Liver (tissue), 9 donors: ENCODE data around the gene LRMDA. TPM values are rescaled to one million over a fixed set of nuclear protein-coding genes. Genes with fewer than 3 reads are reported as not detected.
A peak's percentile ranks its signal among the peaks of the same experiment; 100 is the strongest.

Experiments
- DNase-seq: peaks from one replicate; pipeline ENCODE4 v3.0.0-alpha.2; 2017; ENCODE audit warnings: low spot score
- H3K27ac ChIP-seq, 2 donors: one replicate each; pipeline ENCODE4 v1.7.0; 2013; ENCODE audit warnings: inconsistent platforms in 2 of 2, low read length in 2 of 2, control low read depth in 1 of 2, low read depth in 1 of 2, mild to moderate bottlenecking in 1 of 2
- H3K27me3 ChIP-seq, 4 donors: one replicate each; pipeline versions ENCODE4 v1.6.1 to v1.7.0; 2013; ENCODE audit warnings: low read length in 3 of 4, inconsistent platforms in 1 of 4, mild to moderate bottlenecking in 1 of 4, moderate library complexity in 1 of 4; ENCODE audit not compliant: control insufficient read depth in 4 of 4, insufficient read depth in 4 of 4
- H3K36me3 ChIP-seq, 4 donors: one replicate each; pipeline versions ENCODE4 v1.6.1 to v1.7.0; 2013; ENCODE audit warnings: low read length in 3 of 4, mild to moderate bottlenecking in 3 of 4, low read depth in 1 of 4, moderate library complexity in 1 of 4; ENCODE audit not compliant: control insufficient read depth in 4 of 4, insufficient read depth in 3 of 4
- H3K4me1 ChIP-seq, 4 donors: one replicate each; pipeline versions ENCODE4 v1.6.1 to v1.7.0; 2013; ENCODE audit warnings: low read length in 3 of 4, mild to moderate bottlenecking in 3 of 4, moderate library complexity in 1 of 4; ENCODE audit not compliant: control insufficient read depth in 4 of 4, insufficient read depth in 4 of 4
- H3K4me3 ChIP-seq, 3 donors: one replicate each; pipeline versions ENCODE4 v1.6.1 to v1.7.0; 2013; ENCODE audit warnings: low read length in 3 of 3, control low read depth in 1 of 3, low read depth in 1 of 3, mild to moderate bottlenecking in 1 of 3
- H3K9ac ChIP-seq, 2 donors: one replicate each; pipeline ENCODE4 v1.7.0; 2013; ENCODE audit warnings: low read length in 2 of 2, mild to moderate bottlenecking in 2 of 2, moderate library complexity in 2 of 2, control low read depth in 1 of 2, low read depth in 1 of 2
- H3K9me3 ChIP-seq, 4 donors: one replicate each; pipeline versions ENCODE4 v1.6.1 to v1.7.0; 2013; ENCODE audit warnings: low read length in 3 of 4; ENCODE audit not compliant: control insufficient read depth in 4 of 4
- EGR1 ChIP-seq, 2 donors: IDR thresholded peaks; 2 replicates each; pipeline ENCODE4 v1.6.1; 2016 to 2018; ENCODE audit warnings: antibody characterized with exemption in 2 of 2, low read depth in 2 of 2
- FOXA1 ChIP-seq: IDR thresholded peaks from 2 replicates; pipeline ENCODE4 v1.6.1; 2016; ENCODE audit warnings: antibody characterized with exemption
- FOXA2 ChIP-seq: IDR thresholded peaks from 2 replicates; pipeline ENCODE4 v1.6.1; 2016; ENCODE audit warnings: antibody characterized with exemption
- GABPA ChIP-seq, 2 donors: IDR thresholded peaks in 1 of 2; conservative IDR thresholded peaks in 1 of 2; 2 replicates each; pipeline ENCODE4 v1.6.1; 2016; ENCODE audit warnings: antibody characterized with exemption in 2 of 2, mild to moderate bottlenecking in 1 of 2, moderate library complexity in 1 of 2
- HNF4A ChIP-seq, 2 donors: conservative IDR thresholded peaks; 2 replicates each; pipeline ENCODE4 v1.6.1; 2016; ENCODE audit warnings: antibody characterized with exemption in 2 of 2, mild to moderate bottlenecking in 2 of 2
- HNF4G ChIP-seq: IDR thresholded peaks from 2 replicates; pipeline ENCODE4 v1.6.1; 2016; ENCODE audit warnings: antibody characterized with exemption
- JUND ChIP-seq, 2 donors: IDR thresholded peaks; 2 replicates each; pipeline ENCODE4 v1.6.1; 2016; ENCODE audit warnings: antibody characterized with exemption in 2 of 2
- NR2F2 ChIP-seq: IDR thresholded peaks from 2 replicates; pipeline ENCODE4 v1.6.1; 2016; ENCODE audit warnings: antibody characterized with exemption
- RAD21 ChIP-seq, 2 donors: IDR thresholded peaks; 2 replicates each; pipeline ENCODE4 v1.6.1; 2016; ENCODE audit warnings: antibody characterized with exemption in 2 of 2, mild to moderate bottlenecking in 2 of 2
- REST ChIP-seq: IDR thresholded peaks from 2 replicates; pipeline ENCODE4 v1.6.1; 2016; ENCODE audit warnings: antibody characterized with exemption, mild to moderate bottlenecking
- RXRA ChIP-seq, 2 donors: IDR thresholded peaks; 2 replicates each; pipeline ENCODE4 v1.6.1; 2017 to 2018; ENCODE audit warnings: antibody characterized with exemption in 2 of 2, mild to moderate bottlenecking in 1 of 2
- SP1 ChIP-seq: IDR thresholded peaks from 2 replicates; pipeline ENCODE4 v1.6.1; 2018; ENCODE audit warnings: antibody characterized with exemption, mild to moderate bottlenecking
- TAF1 ChIP-seq: conservative IDR thresholded peaks from 2 replicates; pipeline ENCODE4 v1.6.1; 2016; ENCODE audit warnings: antibody characterized with exemption, mild to moderate bottlenecking
- YY1 ChIP-seq: IDR thresholded peaks from 2 replicates; pipeline ENCODE4 v1.6.1; 2016; ENCODE audit warnings: antibody characterized with exemption, mild to moderate bottlenecking
- WGBS: extraction: QIAGEN DNeasy Blood & Tissue Kit; methylation state at CpG from one replicate; pipeline ENCODE4 v1.1.7; 2013; 5-methylcytosine and 5-hydroxymethylcytosine counted together
- polyA plus RNA-seq, 2 donors: library from polyadenylated mRNA; stranded (reverse) in 1 of 2; unstranded in 1 of 2; fragments of 200-250 nt in 1 of 2; fragments of >200 nt in 1 of 2; fragmentation: Nextera tagmentation in 1 of 2; extraction: Ambion mirVana in 1 of 2; gene quantifications; one replicate each; pipeline versions ENCODE4 v1.2.1 to v1.2.3, GENCODE V29; 2013 to 2015
- total RNA-seq, 2 donors: library from RNA; depleted of rRNA; stranded (reverse); fragments of >200 nt; gene quantifications; one replicate each; pipeline ENCODE4 v1.2.3, GENCODE V29; 2014
- TF ChIP-seq, protein P1 (sequence below): IDR thresholded peaks from 2 replicates; pipeline ENCODE4 v1.6.1; 2016; ENCODE audit warnings: antibody characterized with exemption
- TF ChIP-seq, protein P2 (sequence below): IDR thresholded peaks from 2 replicates; pipeline ENCODE4 v1.6.1; 2016; ENCODE audit warnings: antibody characterized with exemption
- TF ChIP-seq, protein P3 (sequence below): IDR thresholded peaks from 2 replicates; pipeline ENCODE4 v1.6.1; 2016; ENCODE audit warnings: antibody characterized with exemption
- TF ChIP-seq, protein P4 (sequence below): fragments of 150-350 bp; IDR thresholded peaks from 2 replicates; pipeline ENCODE4 v1.5.1; 2017; ENCODE audit warnings: improper control_type of control experiment, low read depth, low read length; ENCODE audit not compliant: missing input control
- donor health status: healthy.
- donor health status: healthy.
- donor health status: healthy.
- donor health status: healthy.
- donor health status: healthy.

The LRMDA gene
- total and polyA plus RNA-seq, 4 donors = 7.9 to 15.8 (median 11.3) TPM

- Histone ChIP-seq H3K9ac (no peak overlapping the region), H3K9me3 (no peaks in the 10 kb centered on the region), H3K27ac (no peak overlapping the region), H3K4me3 (no peak overlapping the region), H3K27me3 (no peaks in the 10 kb centered on the region), H3K36me3 (no peaks in the 10 kb centered on the region), H3K4me1 (no peaks in the 10 kb centered on the region)
- DNase-seq = no peak
- 83% methylated on average over 4 of the region's 4 CpGs for WGBS
- TF ChIP-seq EGR1 (IDR thresholded peaks at IDR 0.05; ENCODE audit: low read depth in 2 of 2) = no peak
- no peak for TF ChIP-seq REST
- TF ChIP-seq HNF4A (conservative IDR thresholded peaks at IDR 0.05) = no peak
- TF ChIP-seq, protein P1, sequence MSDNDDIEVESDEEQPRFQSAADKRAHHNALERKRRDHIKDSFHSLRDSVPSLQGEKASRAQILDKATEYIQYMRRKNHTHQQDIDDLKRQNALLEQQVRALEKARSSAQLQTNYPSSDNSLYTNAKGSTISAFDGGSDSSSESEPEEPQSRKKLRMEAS = no peak
- no peak for TF ChIP-seq YY1
- no peak for TF ChIP-seq JUND (IDR thresholded peaks at IDR 0.05)
- TF ChIP-seq GABPA (IDR thresholded peaks at IDR 0.05 in 1 of 2, conservative IDR thresholded peaks at IDR 0.05 in 1 of 2) = no peak
- no peak for TF ChIP-seq SP1
- no peak for TF ChIP-seq FOXA2
- no peak for TF ChIP-seq HNF4G
- TF ChIP-seq, protein P2, sequence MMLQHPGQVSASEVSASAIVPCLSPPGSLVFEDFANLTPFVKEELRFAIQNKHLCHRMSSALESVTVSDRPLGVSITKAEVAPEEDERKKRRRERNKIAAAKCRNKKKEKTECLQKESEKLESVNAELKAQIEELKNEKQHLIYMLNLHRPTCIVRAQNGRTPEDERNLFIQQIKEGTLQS = no peak
- TF ChIP-seq FOXA1 = no peak
- no peak for TF ChIP-seq NR2F2
- TF ChIP-seq, protein P3, sequence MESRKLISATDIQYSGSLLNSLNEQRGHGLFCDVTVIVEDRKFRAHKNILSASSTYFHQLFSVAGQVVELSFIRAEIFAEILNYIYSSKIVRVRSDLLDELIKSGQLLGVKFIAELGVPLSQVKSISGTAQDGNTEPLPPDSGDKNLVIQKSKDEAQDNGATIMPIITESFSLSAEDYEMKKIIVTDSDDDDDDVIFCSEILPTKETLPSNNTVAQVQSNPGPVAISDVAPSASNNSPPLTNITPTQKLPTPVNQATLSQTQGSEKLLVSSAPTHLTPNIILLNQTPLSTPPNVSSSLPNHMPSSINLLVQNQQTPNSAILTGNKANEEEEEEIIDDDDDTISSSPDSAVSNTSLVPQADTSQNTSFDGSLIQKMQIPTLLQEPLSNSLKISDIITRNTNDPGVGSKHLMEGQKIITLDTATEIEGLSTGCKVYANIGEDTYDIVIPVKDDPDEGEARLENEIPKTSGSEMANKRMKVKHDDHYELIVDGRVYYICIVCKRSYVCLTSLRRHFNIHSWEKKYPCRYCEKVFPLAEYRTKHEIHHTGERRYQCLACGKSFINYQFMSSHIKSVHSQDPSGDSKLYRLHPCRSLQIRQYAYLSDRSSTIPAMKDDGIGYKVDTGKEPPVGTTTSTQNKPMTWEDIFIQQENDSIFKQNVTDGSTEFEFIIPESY = no peak
- no peak for TF ChIP-seq TAF1
- no peak for TF ChIP-seq RAD21 (IDR thresholded peaks at IDR 0.05)
These were observed 1022.6 kb downstream of the LRMDA start for GRCh38 chr10:76453997-76454396.

GRCh38 chr10:76454506-76455140, 1023.2 kb downstream of the LRMDA start:
- Histone ChIP-seq H3K4me1 (no peaks in the 10 kb centered on the region), H3K27ac (no peak overlapping the region), H3K9ac (no peak overlapping the region), H3K27me3 (no peaks in the 10 kb centered on the region), H3K4me3 (no peak overlapping the region), H3K9me3 (no peaks in the 10 kb centered on the region), H3K36me3 (no peaks in the 10 kb centered on the region)
- TF ChIP-seq FOXA1 (no peak), RAD21 (IDR thresholded peaks at IDR 0.05) (no peak), EGR1 (IDR thresholded peaks at IDR 0.05; ENCODE audit: low read depth in 2 of 2) (no peak), GABPA (IDR thresholded peaks at IDR 0.05 in 1 of 2, conservative IDR thresholded peaks at IDR 0.05 in 1 of 2) (no peak), JUND (IDR thresholded peaks at IDR 0.05) (no peak), YY1 (no peak), FOXA2 (no peak), HNF4A (conservative IDR thresholded peaks at IDR 0.05) (no peak), NR2F2 (peak; percentile 54), RXRA (IDR thresholded peaks at IDR 0.05) (peak; percentile 7 to 8)
- TF ChIP-seq, protein P4, sequence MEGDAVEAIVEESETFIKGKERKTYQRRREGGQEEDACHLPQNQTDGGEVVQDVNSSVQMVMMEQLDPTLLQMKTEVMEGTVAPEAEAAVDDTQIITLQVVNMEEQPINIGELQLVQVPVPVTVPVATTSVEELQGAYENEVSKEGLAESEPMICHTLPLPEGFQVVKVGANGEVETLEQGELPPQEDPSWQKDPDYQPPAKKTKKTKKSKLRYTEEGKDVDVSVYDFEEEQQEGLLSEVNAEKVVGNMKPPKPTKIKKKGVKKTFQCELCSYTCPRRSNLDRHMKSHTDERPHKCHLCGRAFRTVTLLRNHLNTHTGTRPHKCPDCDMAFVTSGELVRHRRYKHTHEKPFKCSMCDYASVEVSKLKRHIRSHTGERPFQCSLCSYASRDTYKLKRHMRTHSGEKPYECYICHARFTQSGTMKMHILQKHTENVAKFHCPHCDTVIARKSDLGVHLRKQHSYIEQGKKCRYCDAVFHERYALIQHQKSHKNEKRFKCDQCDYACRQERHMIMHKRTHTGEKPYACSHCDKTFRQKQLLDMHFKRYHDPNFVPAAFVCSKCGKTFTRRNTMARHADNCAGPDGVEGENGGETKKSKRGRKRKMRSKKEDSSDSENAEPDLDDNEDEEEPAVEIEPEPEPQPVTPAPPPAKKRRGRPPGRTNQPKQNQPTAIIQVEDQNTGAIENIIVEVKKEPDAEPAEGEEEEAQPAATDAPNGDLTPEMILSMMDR = no peak
- TF ChIP-seq, protein P3 = no peak
- TF ChIP-seq, protein P2 = no peak
- WGBS = 84% methylated on average over 5 of the region's 5 CpGs
- no peak for DNase-seq
